Smooth muscle cell (in vitro differentiated cells): ENCODE measurements around the gene LYSMD1. TPM values are rescaled to one million over a fixed set of nuclear protein-coding genes. Genes with fewer than 3 reads are reported as not detected.

Source experiments
- DNase-seq: peaks from one replicate; lab custom pipeline; 2025; ENCODE audit not compliant: unreplicated experiment; lab: John Stamatoyannopoulos, UW
- H2AFZ ChIP-seq: fragments of 200-600 bp; sonication (generic); 2 replicates; pipeline ENCODE4 v1.6.0; 2016; ENCODE audit warnings: antibody characterized with exemption, low read depth, mild to moderate bottlenecking
- H3F3A ChIP-seq: fragments of 200-600 bp; sonication (generic); 2 replicates; pipeline ENCODE4 v1.6.0; 2017; ENCODE audit warnings: antibody characterized with exemption, low read depth
- H3K27ac ChIP-seq: fragments of 200-600 bp; sonication (generic); 2 replicates; pipeline ENCODE4 v1.5.1; 2016; ENCODE audit warnings: low read depth, mild to moderate bottlenecking
- H3K27me3 ChIP-seq: fragments of 200-600 bp; sonication (generic); 2 replicates; pipeline ENCODE4 v1.6.1; 2016; ENCODE audit warnings: low read depth, mild to moderate bottlenecking
- H3K36me3 ChIP-seq: fragments of 200-600 bp; sonication (generic); 2 replicates; pipeline ENCODE4 v1.5.1; 2016; ENCODE audit warnings: low read depth
- H3K4me1 ChIP-seq: fragments of 200-600 bp; sonication (generic); 2 replicates; pipeline ENCODE4 v1.5.1; 2016; ENCODE audit warnings: low read depth
- H3K4me2 ChIP-seq: fragments of 200-600 bp; sonication (generic); 2 replicates; pipeline ENCODE4 v1.6.0; 2016; ENCODE audit warnings: mild to moderate bottlenecking
- H3K4me3 ChIP-seq: fragments of 200-600 bp; sonication (generic); 2 replicates; pipeline ENCODE4 v1.5.1; 2016; ENCODE audit warnings: mild to moderate bottlenecking
- H3K79me2 ChIP-seq: fragments of 200-600 bp; sonication (generic); 2 replicates; pipeline ENCODE4 v1.6.0; 2016; ENCODE audit warnings: low read depth, mild to moderate bottlenecking
- H3K9ac ChIP-seq: fragments of 200-600 bp; sonication (generic); 2 replicates; pipeline ENCODE4 v1.6.0; 2016; ENCODE audit warnings: low read depth
- H3K9me3 ChIP-seq: fragments of 200-600 bp; sonication (generic); replicated peaks from 2 replicates; pipeline ENCODE4 v1.5.1; 2016; ENCODE audit warnings: low read depth
- H4K20me1 ChIP-seq: fragments of 200-600 bp; sonication (generic); 2 replicates; pipeline ENCODE4 v1.6.0; 2016; ENCODE audit warnings: low read depth
- CTCF ChIP-seq: fragments of 200-600 bp; sonication (generic); IDR thresholded peaks from 2 replicates; pipeline ENCODE4 v1.5.1; 2017; ENCODE audit warnings: borderline replicate concordance, mild to moderate bottlenecking, antibody characterized with exemption; ENCODE audit not compliant: insufficient read depth, poor library complexity, severe bottlenecking
- WGBS: methylation state at CpG from one replicate; pipeline ENCODE4 v1.1.7; 2016; ENCODE audit warnings: low lambda C conversion rate; 5-methylcytosine and 5-hydroxymethylcytosine counted together
- polyA plus RNA-seq: library from polyadenylated mRNA; unstranded; fragments of >200 nt; fragmentation: Nextera tagmentation; extraction: Ambion mirVana; gene quantifications from 2 replicates; pipeline ENCODE4 v1.2.1, GENCODE V29; 2016
- total RNA-seq: library from RNA; depleted of rRNA; stranded (reverse); fragments of >200 nt; gene quantifications from 2 replicates; pipeline ENCODE4 v1.2.3, GENCODE V29; 2014

Gene LYSMD1
- total and polyA plus RNA-seq, 2 experiments from 2014 or later: 2.5 to 9.7 TPM

- H3K9me3 ChIP-seq: no peaks in the 10 kb centered on the region
- peak overlapping the region; percentile 78 for H3K4me3 ChIP-seq
- peaks cover 8% of the 10 kb centered on the region for H3F3A ChIP-seq
- H4K20me1 ChIP-seq: no peaks in the 10 kb centered on the region
- H3K4me1 ChIP-seq: peaks cover 17% of the 10 kb centered on the region
- no peak for TF ChIP-seq CTCF
- H3K27me3 ChIP-seq: no peaks in the 10 kb centered on the region
- H2AFZ ChIP-seq: peak overlapping the region; percentile 64
- 10% methylated on average over 7 of the region's 7 CpGs for WGBS
- H3K4me2 ChIP-seq: peak overlapping the region; percentile 96
- DNase-seq: no peak
- H3K27ac ChIP-seq: peak overlapping the region; percentile 45
- no peaks in the 10 kb centered on the region for H3K36me3 ChIP-seq
- peak overlapping the region; percentile 35 for H3K9ac ChIP-seq
- H3K79me2 ChIP-seq: no peaks in the 10 kb centered on the region
Observed at GRCh38 chr1:151147132-151147503, 18.6 kb downstream of the LYSMD1 start.

GRCh38 chr1:151146412-151147131 lies 19.1 kb downstream of the LYSMD1 start, which contains the start of gene SEMA6C:
Gene SEMA6C (minus strand): TSS chr1:151146631. CDS start chr1:151142621, 4,010 bp downstream.
- DNase-seq: peak; percentile 69

GRCh38 chr1:151146072-151146411 lies 19.7 kb downstream of the LYSMD1 start:
- no peak for TF ChIP-seq CTCF
- H3K9me3 ChIP-seq: no peaks in the 10 kb centered on the region
- H3F3A ChIP-seq: peaks cover 8% of the 10 kb centered on the region
- peak overlapping the region; percentile 64 for H2AFZ ChIP-seq
- DNase-seq: no peak
- WGBS: 2% methylated on average over 23 of the region's 26 CpGs
- peak overlapping the region; percentile 15 for H3K9ac ChIP-seq
- H3K4me1 ChIP-seq: peaks cover 17% of the 10 kb centered on the region
- no peaks in the 10 kb centered on the region for H3K36me3 ChIP-seq
- peak overlapping the region; percentile 78 for H3K4me3 ChIP-seq
- H3K27ac ChIP-seq: no peak overlapping the region
- H3K27me3 ChIP-seq: no peaks in the 10 kb centered on the region
- no peaks in the 10 kb centered on the region for H3K79me2 ChIP-seq
- peak overlapping the region; percentile 96 for H3K4me2 ChIP-seq
- no peaks in the 10 kb centered on the region for H4K20me1 ChIP-seq

More at GRCh38 chr1:151146412-151147131, 19.1 kb downstream of the LYSMD1 start, which contains the start of gene SEMA6C:
- no peak for TF ChIP-seq CTCF
- H3K9me3 ChIP-seq: no peaks in the 10 kb centered on the region
- WGBS: under 1% methylated on average over 43 of the region's 61 CpGs
- H3F3A ChIP-seq: peaks cover 8% of the 10 kb centered on the region
- H3K4me3 ChIP-seq: peak within 1 kb of the TSS; percentile 78
- no peaks in the 10 kb centered on the region for H3K27me3 ChIP-seq
- peaks cover 17% of the 10 kb centered on the region for H3K4me1 ChIP-seq
- no peaks in the 10 kb centered on the region for H3K36me3 ChIP-seq
- no peaks in the 10 kb centered on the region for H3K79me2 ChIP-seq
- no peaks in the 10 kb centered on the region for H4K20me1 ChIP-seq
- H3K27ac ChIP-seq: peak within 1 kb of the TSS; percentile 45
- H3K4me2 ChIP-seq: peak within 1 kb of the TSS; percentile 96
- peak within 1 kb of the TSS; percentile 35 for H3K9ac ChIP-seq
- H2AFZ ChIP-seq: peak within 1 kb of the TSS; percentile 64
